Muscle layer of duodenum (tissue), 2 donors: ENCODE measurements around the gene NRXN2.

ENCODE experiments used
- H3K27ac ChIP-seq: one replicate; pipeline ENCODE4 v1.7.0; 2013; ENCODE audit warnings: mild to moderate bottlenecking, low read length
- H3K27me3 ChIP-seq: one replicate; pipeline ENCODE4 v1.7.0; 2013; ENCODE audit warnings: low read depth, mild to moderate bottlenecking, control low read depth, low read length
- H3K36me3 ChIP-seq, 2 donors: one replicate each; pipeline ENCODE4 v1.7.0; 2013; ENCODE audit warnings: low read length in 2 of 2, control low read depth in 1 of 2, mild to moderate bottlenecking in 1 of 2; ENCODE audit not compliant: insufficient read depth in 2 of 2, control insufficient read depth in 1 of 2
- H3K4me1 ChIP-seq, 2 donors: one replicate each; pipeline ENCODE4 v1.7.0; 2013; ENCODE audit warnings: low read length in 2 of 2, mild to moderate bottlenecking in 2 of 2, control low read depth in 1 of 2, moderate library complexity in 1 of 2; ENCODE audit not compliant: insufficient read depth in 2 of 2, control insufficient read depth in 1 of 2
- H3K4me3 ChIP-seq, 2 donors: one replicate each; pipeline ENCODE4 v1.7.0; 2013; ENCODE audit warnings: low read length in 2 of 2, low read depth in 1 of 2, mild to moderate bottlenecking in 1 of 2
- H3K9me3 ChIP-seq, 2 donors: one replicate each; pipeline ENCODE4 v1.7.0; 2013; ENCODE audit warnings: low read length in 2 of 2, control low read depth in 1 of 2, mild to moderate bottlenecking in 1 of 2; ENCODE audit not compliant: control insufficient read depth in 1 of 2
- donor health status: healthy.

NRXN2 gene

GRCh38 chr11:64764753-64765152 lies 41.8 kb upstream of the NRXN2 start:
- no peaks in the 10 kb centered on the region for H3K9me3 ChIP-seq
- H3K4me3 ChIP-seq, result no peak overlapping the region
- H3K36me3 ChIP-seq, result peaks cover 61 to 64% of the 10 kb centered on the region in 2 donors
- peaks cover 30 to 59% of the 10 kb centered on the region in 2 donors for H3K4me1 ChIP-seq
- no peaks in the 10 kb centered on the region for H3K27me3 ChIP-seq
- H3K27ac ChIP-seq, result no peak overlapping the region

GRCh38 chr11:64764040-64764611 lies 41.1 kb upstream of the NRXN2 start:
- H3K9me3 ChIP-seq, result no peaks in the 10 kb centered on the region
- H3K36me3 ChIP-seq, result peaks cover 54 to 58% of the 10 kb centered on the region in 2 donors
- H3K4me3 ChIP-seq, result peak overlapping the region in 1 of 2 donors; percentile 17
- H3K27ac ChIP-seq, result no peak overlapping the region
- no peaks in the 10 kb centered on the region for H3K27me3 ChIP-seq
- H3K4me1 ChIP-seq, result peaks cover 30 to 65% of the 10 kb centered on the region in 2 donors

DNA sequence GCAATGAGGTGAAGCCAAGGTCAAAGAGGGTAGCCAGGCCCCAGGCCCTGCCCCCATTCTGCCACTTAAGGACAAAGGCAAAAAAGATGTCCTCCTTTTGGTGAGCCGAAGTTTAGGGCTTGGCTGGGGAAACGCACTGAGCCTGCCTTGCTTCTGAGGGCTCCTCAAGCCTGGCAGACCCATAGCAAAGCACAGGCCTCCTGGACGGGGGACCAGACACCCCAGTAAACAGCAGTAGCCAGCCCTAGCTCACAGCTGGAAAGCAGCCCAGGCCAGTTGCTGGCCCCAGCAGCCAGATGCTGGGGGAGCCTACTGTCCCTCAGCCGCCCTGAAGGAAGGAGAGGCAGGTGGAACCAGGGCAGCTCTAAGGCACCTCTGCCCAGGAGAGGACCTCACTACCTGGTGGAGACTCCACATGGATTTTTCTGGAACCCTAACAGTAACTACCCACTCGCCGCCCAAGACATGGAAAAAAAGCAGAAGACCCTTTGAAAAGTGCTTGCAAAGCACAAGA lies 40.6 kb upstream of the NRXN2 start:
- Histone ChIP-seq H3K27me3 (no peaks in the 10 kb centered on the region), H3K9me3 (no peaks in the 10 kb centered on the region), H3K4me1 (peaks cover 30 to 70% of the 10 kb centered on the region in 2 donors), H3K4me3 (peak overlapping the region in 1 of 2 donors; percentile 17), H3K36me3 (peaks cover 49 to 52% of the 10 kb centered on the region in 2 donors), H3K27ac (peak overlapping the region; percentile 42)

DNA sequence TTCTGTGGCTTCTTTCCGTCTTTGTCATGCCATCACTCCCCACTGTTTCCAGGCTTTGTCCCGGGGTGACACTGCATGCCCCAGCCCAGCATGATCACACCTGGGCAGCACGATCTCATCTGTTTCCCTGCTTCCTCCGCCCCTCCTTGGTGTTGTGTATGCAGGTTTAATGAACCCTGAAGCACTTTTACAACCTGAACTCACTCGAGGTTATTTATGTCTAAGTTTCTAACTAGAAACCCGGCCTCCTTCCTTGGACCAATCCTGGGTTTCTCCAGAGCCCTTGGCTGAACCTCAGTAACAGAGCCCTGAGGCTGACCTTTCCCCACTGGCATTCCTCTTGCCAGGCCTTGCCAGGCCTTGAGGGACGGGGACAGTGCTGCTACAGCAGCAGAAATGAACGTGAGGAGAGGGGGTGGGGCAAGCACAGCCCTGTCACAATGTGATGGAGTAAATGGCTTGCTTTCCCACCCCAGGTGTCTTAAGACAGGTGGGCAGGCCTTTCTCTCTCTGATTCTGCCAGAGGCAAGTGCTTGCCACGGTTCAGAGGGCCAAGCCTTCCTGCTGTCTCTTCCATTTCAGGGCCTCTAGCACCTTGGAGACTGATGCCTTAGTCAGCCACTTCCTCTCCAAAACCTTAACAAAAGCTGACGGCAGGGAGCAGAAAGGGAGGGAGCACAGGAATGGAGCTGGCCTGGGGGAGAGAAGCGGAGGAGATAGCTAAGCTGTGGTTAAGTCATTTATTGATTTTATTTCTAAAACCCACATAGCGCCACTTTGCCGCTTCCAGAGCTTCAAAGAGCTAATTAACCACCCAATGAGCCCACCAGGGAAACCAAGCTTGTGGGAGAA lies 39.9 kb upstream of the NRXN2 start:
- H3K36me3 ChIP-seq, result peaks cover 42 to 45% of the 10 kb centered on the region in 2 donors
- H3K4me3 ChIP-seq, result no peak overlapping the region
- no peaks in the 10 kb centered on the region for H3K27me3 ChIP-seq
- H3K4me1 ChIP-seq, result peaks cover 30 to 71% of the 10 kb centered on the region in 2 donors
- H3K9me3 ChIP-seq, result no peaks in the 10 kb centered on the region
- peak overlapping the region; percentile 42 for H3K27ac ChIP-seq

GRCh38 chr11:64762277-64762673 lies 39.3 kb upstream of the NRXN2 start:
- peaks cover 30 to 65% of the 10 kb centered on the region in 2 donors for H3K4me1 ChIP-seq
- no peak overlapping the region for H3K27ac ChIP-seq
- H3K27me3 ChIP-seq, result no peaks in the 10 kb centered on the region

GRCh38 chr11:64760759-64761420 lies 37.9 kb upstream of the NRXN2 start:
- no peak overlapping the region for H3K4me3 ChIP-seq
- no peaks in the 10 kb centered on the region for H3K27me3 ChIP-seq
- peaks cover 30 to 64% of the 10 kb centered on the region in 2 donors for H3K4me1 ChIP-seq
- peaks cover 28 to 32% of the 10 kb centered on the region in 2 donors for H3K36me3 ChIP-seq
- H3K9me3 ChIP-seq, result no peaks in the 10 kb centered on the region
- H3K27ac ChIP-seq, result no peak overlapping the region

More at GRCh38 chr11:64762277-64762673, 39.3 kb upstream of the NRXN2 start:
- Histone ChIP-seq H3K36me3 (peaks cover 36 to 39% of the 10 kb centered on the region in 2 donors), H3K4me3 (no peak overlapping the region), H3K9me3 (no peaks in the 10 kb centered on the region)

DNA sequence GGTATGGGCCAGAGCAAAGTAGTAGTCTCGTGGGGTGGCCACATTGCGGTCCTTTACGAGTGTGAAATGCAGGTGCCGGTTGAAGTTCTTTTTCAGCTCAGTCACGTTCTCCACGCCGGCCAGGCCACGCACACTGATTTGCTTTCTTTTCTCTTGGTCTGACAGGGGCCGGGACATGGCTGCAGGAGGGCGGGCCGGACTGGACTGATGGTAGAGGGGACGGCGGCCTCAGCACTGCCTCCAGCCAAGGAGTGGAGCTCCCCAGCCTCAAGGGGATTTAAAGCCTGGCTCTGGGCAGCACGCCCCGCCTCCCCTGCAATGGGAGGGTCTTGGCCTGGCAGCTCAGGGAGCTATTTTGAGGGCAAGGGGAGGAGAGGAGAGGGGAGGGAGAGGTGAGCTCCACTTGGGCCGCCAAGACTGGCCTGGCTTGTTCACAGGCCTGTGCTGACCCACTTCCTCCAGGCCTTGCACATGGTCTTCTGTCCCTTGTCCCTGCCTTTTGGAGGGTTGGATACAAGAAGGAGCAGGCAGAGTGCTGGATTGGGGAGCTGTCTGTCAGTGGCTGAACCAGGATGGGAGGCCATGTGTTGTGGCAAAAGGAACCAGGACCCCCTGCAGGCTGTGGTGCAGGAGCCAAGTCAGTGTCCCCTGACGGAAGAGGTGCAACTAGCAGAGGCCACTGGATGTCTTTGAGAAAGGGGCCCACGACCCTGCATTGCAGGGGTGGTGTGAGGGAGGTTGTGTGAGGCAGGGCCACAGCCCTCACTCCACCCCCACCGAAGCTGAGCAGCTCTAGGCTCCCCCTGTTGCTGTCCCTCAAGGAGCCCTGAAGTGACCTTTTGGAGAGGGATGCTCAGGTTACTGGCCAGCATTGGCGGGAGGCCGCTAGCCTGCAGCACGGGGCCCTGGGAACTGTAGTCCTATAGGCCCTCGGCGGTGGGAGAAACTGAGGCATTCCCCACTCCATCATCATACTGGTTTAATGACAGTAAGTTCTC lies 37.0 kb upstream of the NRXN2 start, which contains the start of gene PYGM:
TSS of gene PYGM (minus strand) at position 253 of the 998 bp plus-strand sequence. CDS start at position 177, 76 bp downstream.
- H3K4me1 ChIP-seq, result peaks cover 30 to 60% of the 10 kb centered on the region in 2 donors
- H3K27me3 ChIP-seq, result no peaks in the 10 kb centered on the region
- H3K36me3 ChIP-seq, result peaks cover 22 to 27% of the 10 kb centered on the region in 2 donors
- no peak within 1 kb of the TSS for H3K27ac ChIP-seq
- H3K4me3 ChIP-seq, result peak within 1 kb of the TSS; percentile 33 to 52
- H3K9me3 ChIP-seq, result no peaks in the 10 kb centered on the region

GRCh38 chr11:64759131-64759721 lies 36.2 kb upstream of the NRXN2 start:
- Histone ChIP-seq H3K4me3 (peak overlapping the region; percentile 33 to 52), H3K9me3 (no peaks in the 10 kb centered on the region), H3K27me3 (no peaks in the 10 kb centered on the region), H3K36me3 (peaks cover 17 to 19% of the 10 kb centered on the region in 2 donors), H3K4me1 (peaks cover 22 to 52% of the 10 kb centered on the region in 2 donors), H3K27ac (no peak overlapping the region)

GRCh38 chr11:64758330-64759079 lies 35.5 kb upstream of the NRXN2 start:
- Histone ChIP-seq H3K27ac (no peak overlapping the region), H3K27me3 (no peaks in the 10 kb centered on the region), H3K9me3 (no peaks in the 10 kb centered on the region), H3K4me1 (peaks cover 16 to 45% of the 10 kb centered on the region in 2 donors), H3K4me3 (peak overlapping the region in 1 of 2 donors; percentile 52), H3K36me3 (peaks cover 11 to 14% of the 10 kb centered on the region in 2 donors)
